NCI-H2196 (cell line): ENCODE data around the gene NUDT2.
"Not testable (repeated sequence)": the region's sequence is repeated elsewhere in the genome, so short reads cannot be mapped to it uniquely, and the experiment has no call there.

Experiments used
- DNase-seq: peaks from one replicate; lab custom pipeline; 2025; ENCODE audit not compliant: unreplicated experiment; lab: John Stamatoyannopoulos, UW

Gene NUDT2

GRCh38 chr9:34334916-34335315 lies 5.5 kb downstream of the NUDT2 start:
- DNase-seq, result no peak

- DNase-seq, result no peak
Observed at GRCh38 chr9:34335376-34335775, 6.0 kb downstream of the NUDT2 start.

- no peak for DNase-seq
Observed at GRCh38 chr9:34337403-34337802, 8.0 kb downstream of the NUDT2 start.

GRCh38 chr9:34338079-34338478 lies 8.7 kb downstream of the NUDT2 start:
- DNase-seq, result not testable (repeated sequence)

GRCh38 chr9:34338665-34339385 lies 9.5 kb downstream of the NUDT2 start:
- no peak for DNase-seq

GRCh38 chr9:34341659-34342295 lies 12.4 kb downstream of the NUDT2 start:
- no peak for DNase-seq

GRCh38 chr9:34343090-34343489 lies 13.7 kb downstream of the NUDT2 start:
- no peak for DNase-seq

GRCh38 chr9:34343605-34344004 lies 14.2 kb downstream of the NUDT2 start:
- DNase-seq, result no peak

- DNase-seq, result no peak
Observed at GRCh38 chr9:34346873-34347799, 17.8 kb downstream of the NUDT2 start.

GRCh38 chr9:34347800-34348158 lies 18.4 kb downstream of the NUDT2 start:
- no peak for DNase-seq

- DNase-seq, result no peak
Observed at GRCh38 chr9:34349324-34349723, 20.0 kb downstream of the NUDT2 start.

- DNase-seq, result not testable (repeated sequence)
Observed at GRCh38 chr9:34352122-34352652, 22.8 kb downstream of the NUDT2 start.

GRCh38 chr9:34352957-34353356 lies 23.6 kb downstream of the NUDT2 start:
- not testable (repeated sequence) for DNase-seq

GRCh38 chr9:34362614-34363214 lies 33.3 kb downstream of the NUDT2 start:
- DNase-seq, result no peak

- no peak for DNase-seq
Observed at GRCh38 chr9:34363619-34364351, 34.4 kb downstream of the NUDT2 start.

- DNase-seq, result no peak
Observed at GRCh38 chr9:34365282-34365681, 35.9 kb downstream of the NUDT2 start.

GRCh38 chr9:34366365-34366764 lies 37.0 kb downstream of the NUDT2 start:
- DNase-seq, result no peak

GRCh38 chr9:34367751-34368410 lies 38.5 kb downstream of the NUDT2 start:
- DNase-seq, result not testable (repeated sequence)

- not testable (repeated sequence) for DNase-seq
Observed at GRCh38 chr9:34368796-34369195, 39.4 kb downstream of the NUDT2 start.

- no peak for DNase-seq
Observed at GRCh38 chr9:34369636-34370035, 40.3 kb downstream of the NUDT2 start.
